GM19351 (cell line): ENCODE measurements around the gene FBL.
A peak's percentile ranks its signal among the peaks of the same experiment; 100 is the strongest.

Source experiments
- ATAC-seq: cut with Tn5 transposase; IDR thresholded peaks from one replicate; pipeline ENCODE4 v1.9.1; 2021; ENCODE audit warnings: mild to moderate bottlenecking, moderate library complexity; ENCODE audit not compliant: unreplicated experiment

FBL gene

DNA sequence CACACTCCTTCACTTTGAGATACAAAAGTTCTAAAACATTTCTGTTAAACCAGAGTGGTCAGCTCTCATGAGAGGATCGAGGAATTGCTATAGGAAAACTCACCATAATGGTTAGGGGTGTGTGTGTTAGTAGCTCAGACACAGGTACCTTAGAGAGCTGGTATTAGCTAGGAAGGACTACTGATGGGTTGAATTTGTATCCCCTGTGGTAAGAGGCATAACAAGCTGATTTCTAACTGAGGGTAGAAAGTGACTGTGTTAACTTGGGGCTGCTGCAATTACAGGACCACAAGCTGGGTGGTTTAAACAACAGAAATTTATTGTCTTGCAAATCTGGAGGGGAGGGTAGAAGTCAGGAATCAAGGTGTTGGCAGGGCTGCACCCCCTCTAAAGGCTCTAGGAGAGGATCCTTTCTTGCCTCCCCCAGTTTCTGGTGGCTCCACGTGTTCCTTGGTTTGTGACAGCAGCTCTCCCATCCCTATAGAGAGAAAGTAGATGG is 50.1 kb downstream of the FBL start:
- no peak for ATAC-seq

DNA sequence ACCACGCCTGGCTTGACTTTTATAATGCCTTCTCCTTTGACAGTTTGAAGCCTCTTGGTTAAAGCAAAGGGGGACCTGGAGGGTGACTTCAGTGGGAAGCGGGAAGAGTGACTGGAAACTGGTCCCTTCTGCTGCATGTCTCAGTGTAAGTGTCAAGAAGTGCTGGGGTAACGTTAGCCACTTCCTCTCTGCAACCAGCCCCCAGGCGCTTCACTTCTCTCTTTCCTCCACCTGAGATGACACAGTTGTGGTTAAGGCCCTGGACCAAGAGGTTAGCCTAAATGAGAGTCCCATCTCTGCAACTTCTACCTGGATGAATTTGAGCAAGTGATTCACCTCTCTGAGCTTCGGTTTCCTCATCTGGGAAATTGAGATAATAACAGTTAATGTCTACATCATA is 51.2 kb downstream of the FBL start:
- ATAC-seq, result no peak

DNA sequence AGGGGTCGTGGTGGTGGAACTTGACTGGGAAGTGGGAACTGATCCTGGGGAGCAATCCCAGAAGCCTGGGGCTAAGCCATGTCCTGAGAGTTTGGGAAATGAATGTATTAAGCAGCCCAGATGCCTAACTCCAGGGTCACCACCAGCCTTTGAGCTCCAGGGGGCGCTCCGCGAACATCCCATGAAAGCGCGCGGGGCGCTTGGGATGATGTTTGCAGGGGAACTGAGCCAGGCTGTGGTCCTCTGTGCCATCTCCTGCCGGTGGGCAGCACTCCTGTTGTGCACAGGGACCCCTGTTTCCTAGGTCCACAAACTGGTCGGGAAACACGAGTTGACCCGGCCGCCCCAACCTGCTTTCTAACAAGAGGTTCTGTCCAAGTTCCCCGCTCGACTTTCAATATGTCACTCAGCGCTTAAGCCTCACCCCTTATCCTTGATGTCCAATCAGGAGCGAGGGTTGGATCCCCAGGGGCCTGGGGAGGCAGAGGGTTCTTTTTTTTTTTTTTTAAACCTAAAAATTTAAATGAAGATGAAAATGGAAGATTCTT is 53.1 kb downstream of the FBL start:
- peak; percentile 69 for ATAC-seq

GRCh38 chr19:39788244-39788643 is 57.9 kb downstream of the FBL start:
- ATAC-seq, result no peak
